Mesothelial cell of epicardium (in vitro differentiated cells): ENCODE measurements around the gene FGF11. TPM values are rescaled to one million over a fixed set of nuclear protein-coding genes. Genes with fewer than 3 reads are reported as not detected.
A peak's percentile ranks its signal among the peaks of the same experiment; 100 is the strongest.

ENCODE experiments used
- DNase-seq, 2 experiments: peaks; one replicate each; pipeline ENCODE4 v3.0.0; 2021; ENCODE audit warnings: low spot score in 2 of 2; ENCODE audit not compliant: unreplicated experiment in 2 of 2
- H3K27ac Mint-ChIP-seq: 2 replicates; pipeline ENCODE4 v1.8.0; 2021; ENCODE audit warnings: mixed read lengths
- H3K27me3 Mint-ChIP-seq: 2 replicates; pipeline ENCODE4 v1.8.0; 2021; ENCODE audit warnings: low read depth, mixed read lengths
- H3K36me3 Mint-ChIP-seq: 2 replicates; pipeline ENCODE4 v1.8.0; 2021; ENCODE audit warnings: mixed read lengths
- H3K4me1 Mint-ChIP-seq: 2 replicates; pipeline ENCODE4 v1.8.0; 2021; ENCODE audit warnings: mixed read lengths
- H3K4me3 Mint-ChIP-seq: 2 replicates; pipeline ENCODE4 v1.8.0; 2021; ENCODE audit warnings: mild to moderate bottlenecking, moderate library complexity, mixed read lengths
- H3K9me3 Mint-ChIP-seq: 2 replicates; pipeline ENCODE4 v1.8.0; 2021; ENCODE audit warnings: mixed read lengths
- CTCF ChIP-seq: fragments of 200-600 bp; sonication (generic); IDR thresholded peaks from one replicate; pipeline ENCODE4 v1.5.0; 2021; ENCODE audit warnings: antibody characterized with exemption; ENCODE audit not compliant: unreplicated experiment
- total RNA-seq: library from RNA; stranded (reverse); gene quantifications from 3 replicates; pipeline ENCODE4 v1.2.1, GENCODE V29; 2021

The FGF11 gene
- total RNA-seq, 1 donor from 2014 or later, result 26.8 TPM

GRCh38 chr17:7403727-7403976, 35.7 kb upstream of the FGF11 start:
- no peak for TF ChIP-seq CTCF
- peaks cover 23% of the 10 kb centered on the region for H3K4me1 Mint-ChIP-seq
- peaks cover 6% of the 10 kb centered on the region for H3K36me3 Mint-ChIP-seq
- no peaks in the 10 kb centered on the region for H3K9me3 Mint-ChIP-seq
- H3K4me3 Mint-ChIP-seq, result peak overlapping the region; percentile 87
- DNase-seq, result no peak
- no peaks in the 10 kb centered on the region for H3K27me3 Mint-ChIP-seq
- peak overlapping the region; percentile 91 for H3K27ac Mint-ChIP-seq

GRCh38 chr17:7403977-7404736, 35.2 kb upstream of the FGF11 start, which contains the start of gene TMEM256:
TMEM256 (minus strand) TSS chr17:7404097; CDS start chr17:7404084, 13 bp downstream.
- peaks cover 9% of the 10 kb centered on the region for H3K36me3 Mint-ChIP-seq
- peaks cover 23% of the 10 kb centered on the region for H3K4me1 Mint-ChIP-seq
- no peak for TF ChIP-seq CTCF
- peak; percentile 93 to 96 for DNase-seq
- no peaks in the 10 kb centered on the region for H3K27me3 Mint-ChIP-seq
- H3K27ac Mint-ChIP-seq, result peak within 1 kb of the TSS; percentile 91
- no peaks in the 10 kb centered on the region for H3K9me3 Mint-ChIP-seq
- H3K4me3 Mint-ChIP-seq, result peak within 1 kb of the TSS; percentile 87

- Mint-ChIP-seq H3K27ac (peak overlapping the region; percentile 91), H3K4me1 (peaks cover 23% of the 10 kb centered on the region), H3K9me3 (no peaks in the 10 kb centered on the region), H3K36me3 (peaks cover 13% of the 10 kb centered on the region), H3K4me3 (peak overlapping the region; percentile 87), H3K27me3 (no peaks in the 10 kb centered on the region)
- DNase-seq, result no peak
- no peak for TF ChIP-seq CTCF
Measured at GRCh38 chr17:7404737-7405349, 34.5 kb upstream of the FGF11 start.

GRCh38 chr17:7405350-7406234, 33.7 kb upstream of the FGF11 start:
- peaks cover 19% of the 10 kb centered on the region for H3K36me3 Mint-ChIP-seq
- H3K27me3 Mint-ChIP-seq, result no peaks in the 10 kb centered on the region
- peak overlapping the region; percentile 80 for H3K4me3 Mint-ChIP-seq
- H3K9me3 Mint-ChIP-seq, result no peaks in the 10 kb centered on the region
- DNase-seq, result no peak
- TF ChIP-seq CTCF, result no peak
- peaks cover 23% of the 10 kb centered on the region for H3K4me1 Mint-ChIP-seq
- peak overlapping the region; percentile 84 for H3K27ac Mint-ChIP-seq

- TF ChIP-seq CTCF, result no peak
- DNase-seq, result no peak
- no peaks in the 10 kb centered on the region for H3K27me3 Mint-ChIP-seq
- peaks cover 23% of the 10 kb centered on the region for H3K4me1 Mint-ChIP-seq
- peak overlapping the region; percentile 73 for H3K4me3 Mint-ChIP-seq
- H3K27ac Mint-ChIP-seq, result peak overlapping the region; percentile 82
- H3K36me3 Mint-ChIP-seq, result peaks cover 22% of the 10 kb centered on the region
- no peaks in the 10 kb centered on the region for H3K9me3 Mint-ChIP-seq
Measured at GRCh38 chr17:7406235-7406825, 33.0 kb upstream of the FGF11 start.
